Lower leg skin (tissue), 3 donors: ENCODE data around the gene KYNU.

Experiments
- CTCF ChIP-seq, 3 donors: fragments of 450-650 bp; IDR thresholded peaks; one replicate each; pipeline ENCODE4 v1.5.1; 2016; ENCODE audit warnings: antibody characterized with exemption in 3 of 3, mild to moderate bottlenecking in 3 of 3, moderate library complexity in 2 of 3
- POLR2A ChIP-seq, 2 donors: fragments of 450-650 bp; IDR thresholded peaks; one replicate each; pipeline ENCODE4 v1.6.1; 2016 to 2017; ENCODE audit warnings: antibody characterized with exemption in 2 of 2, mild to moderate bottlenecking in 1 of 2, moderate library complexity in 1 of 2

DNA sequence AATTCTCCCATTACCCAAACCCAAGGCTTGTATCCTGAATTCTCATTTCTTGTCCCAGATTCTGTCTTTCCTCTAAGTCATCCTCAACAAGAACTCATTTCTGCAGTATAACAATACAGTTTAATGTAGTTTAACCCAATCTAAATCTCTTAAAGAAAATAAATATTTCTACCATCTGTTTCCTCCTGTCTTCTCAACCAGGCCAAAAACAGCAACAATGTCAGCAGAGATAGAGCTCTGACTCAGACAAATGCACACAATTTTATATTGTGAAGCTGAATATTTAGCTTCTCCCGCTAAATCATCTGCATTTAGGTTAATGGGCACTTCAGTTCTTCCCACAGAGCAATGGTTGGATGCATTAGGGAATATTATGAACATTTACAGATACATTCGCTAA is 35.7 kb upstream of the KYNU start:
- no peak for TF ChIP-seq CTCF (IDR thresholded peaks at IDR 0.05)
- TF ChIP-seq POLR2A (IDR thresholded peaks at IDR 0.05), result no peak
